ENCODE results near the gene GPR37L1.

- TF ChIP-seq ZBTB20 (tag by site-specific recombination; IDR thresholded peaks at IDR 0.05) (no peak), ZNF658 (tag by site-specific recombination; IDR thresholded peaks at IDR 0.05) (no peak), GLI4 (tag by site-specific recombination; IDR thresholded peaks at IDR 0.05) (no peak), ZFHX2 (tag by site-specific recombination; conservative IDR thresholded peaks at IDR 0.05) (no peak; the same call in 1 of the 2 replicates)
These were observed 16.1 kb upstream of the GPR37L1 start for GRCh38 chr1:202106340-202107254.
